ENCODE data around the gene WFIKKN1. TPM values are rescaled to one million over a fixed set of nuclear protein-coding genes. Genes with fewer than 3 reads are reported as not detected.
A peak's percentile ranks its signal among the peaks of the same experiment; 100 is the strongest.

The WFIKKN1 gene
- polyA plus RNA-seq, 3 donors: 0.76 TPM; not detected in 2

GRCh38 chr16:648781-649589, 18.2 kb downstream of the WFIKKN1 start, which contains the start of gene WDR90:
TSS of gene WDR90 (plus strand) at chr16:649365. CDS start at chr16:649417, 52 bp downstream.
- H3K4me3 Mint-ChIP-seq: peak within 1 kb of the TSS; percentile 73 to 85
- peaks cover 0 to 2% (median 0%) of the 10 kb centered on the region in 7 donors for H3K9me3 Mint-ChIP-seq
- Histone ChIP-seq H3K4me1 (ENCODE audit: control insufficient read depth in 1 of 2, insufficient read depth in 2 of 2, low read length in 2 of 2) (peaks cover 18 to 39% of the 10 kb centered on the region in 2 donors), H3K27me3 (ENCODE audit: control insufficient read depth in 2 of 2, insufficient read depth in 2 of 2, low read length in 2 of 2) (no peaks in the 10 kb centered on the region), H3K9me3 (replicated peaks in 1 of 2; ENCODE audit: control insufficient read depth in 1 of 2, insufficient read depth in 1 of 2, low read length in 2 of 2) (no peaks in the 10 kb centered on the region), H3K27ac (ENCODE audit: low read depth in 1 of 2, low read length in 2 of 2) (peak within 1 kb of the TSS; percentile 82 to 90), H3K4me2 (replicated peaks; ENCODE audit: extremely low read depth, low read length, poor library complexity, severe bottlenecking) (peak within 1 kb of the TSS; percentile 85), H2AFZ (ENCODE audit: insufficient read depth, low read depth, low read length, poor library complexity, severe bottlenecking) (peak within 1 kb of the TSS; percentile 94), H3K4me3 (replicated peaks in 1 of 3; ENCODE audit: low read depth in 2 of 3, low read length in 3 of 3) (peak within 1 kb of the TSS; percentile 36 to 79 (median 67)), H3K79me2 (ENCODE audit: insufficient read depth, low read length) (peaks cover 10% of the 10 kb centered on the region), H4K20me1 (ENCODE audit: insufficient read depth, low read length) (peaks cover 38% of the 10 kb centered on the region), H3K36me3 (replicated peaks in 1 of 2; ENCODE audit: control insufficient read depth in 1 of 2, insufficient read depth in 2 of 2, low read length in 2 of 2) (no peaks in the 10 kb centered on the region), H3K9ac (ENCODE audit: insufficient read depth, low read length, poor library complexity, severe bottlenecking) (peak within 1 kb of the TSS; percentile 85)
- DNase-seq: peak; percentile 91 to 94 (median 94)
- H3K4me1 Mint-ChIP-seq: peaks cover 32% of the 10 kb centered on the region
- under 1% methylated on average over 91 of the region's 91 CpGs for WGBS (ENCODE audit: insufficient coverage)
- TF ChIP-seq CTCF (IDR thresholded peaks at IDR 0.05): no peak
- intact Hi-C loops (cut with micrococcal nuclease): no loop called here
- H3K36me3 Mint-ChIP-seq: peaks cover 5 to 21% of the 10 kb centered on the region in 2 donors
- H3K27me3 Mint-ChIP-seq (ENCODE audit: low read depth in 3 of 3): peaks cover 0 to 3% (median 0%) of the 10 kb centered on the region in 3 donors
- H3K27ac Mint-ChIP-seq: peak within 1 kb of the TSS; percentile 72 to 91 (median 87)

- peak overlapping the region; percentile 94 for H2AFZ ChIP-seq (ENCODE audit: insufficient read depth, low read depth, low read length, poor library complexity, severe bottlenecking)
Observed at GRCh38 chr16:649631-650030, 18.8 kb downstream of the WFIKKN1 start.

More at GRCh38 chr16:649631-650030, 18.8 kb downstream of the WFIKKN1 start:
- H3K4me3 Mint-ChIP-seq: peak overlapping the region; percentile 59 to 68
- Histone ChIP-seq H3K9ac (ENCODE audit: insufficient read depth, low read length, poor library complexity, severe bottlenecking) (peak overlapping the region; percentile 85), H3K4me1 (ENCODE audit: control insufficient read depth in 1 of 2, insufficient read depth in 2 of 2, low read length in 2 of 2) (peaks cover 18 to 37% of the 10 kb centered on the region in 2 donors), H3K27ac (ENCODE audit: low read depth in 1 of 2, low read length in 2 of 2) (no peak overlapping the region), H3K9me3 (replicated peaks in 1 of 2; ENCODE audit: control insufficient read depth in 1 of 2, insufficient read depth in 1 of 2, low read length in 2 of 2) (no peaks in the 10 kb centered on the region), H3K27me3 (ENCODE audit: control insufficient read depth in 2 of 2, insufficient read depth in 2 of 2, low read length in 2 of 2) (no peaks in the 10 kb centered on the region), H3K36me3 (replicated peaks in 1 of 2; ENCODE audit: control insufficient read depth in 1 of 2, insufficient read depth in 2 of 2, low read length in 2 of 2) (no peaks in the 10 kb centered on the region), H3K79me2 (ENCODE audit: insufficient read depth, low read length) (peaks cover 10% of the 10 kb centered on the region), H3K4me2 (replicated peaks; ENCODE audit: extremely low read depth, low read length, poor library complexity, severe bottlenecking) (peak overlapping the region; percentile 85), H4K20me1 (ENCODE audit: insufficient read depth, low read length) (peaks cover 31% of the 10 kb centered on the region), H3K4me3 (replicated peaks in 1 of 3; ENCODE audit: low read depth in 2 of 3, low read length in 3 of 3) (peak overlapping the region; percentile 9 to 79 (median 36))
- intact Hi-C loops (cut with micrococcal nuclease): loop anchor here in 1 of 2 donors (5.0 kb wide), 1 partner anchor 67 kb away; no protein-coding TSS in a partner anchor
- WGBS (ENCODE audit: insufficient coverage): 2% methylated on average over 44 of the region's 44 CpGs
- H3K9me3 Mint-ChIP-seq: peaks cover 0 to 2% (median 0%) of the 10 kb centered on the region in 7 donors
- TF ChIP-seq CTCF (IDR thresholded peaks at IDR 0.05): no peak
- peaks cover 1 to 20% of the 10 kb centered on the region in 2 donors for H3K36me3 Mint-ChIP-seq
- no peak overlapping the region for H3K27ac Mint-ChIP-seq
- peaks cover 25% of the 10 kb centered on the region for H3K4me1 Mint-ChIP-seq
- peaks cover 0 to 3% (median 0%) of the 10 kb centered on the region in 3 donors for H3K27me3 Mint-ChIP-seq (ENCODE audit: low read depth in 3 of 3)
- DNase-seq: no peak
